ENCODE data around the gene SORT1. TPM values are rescaled to one million over a fixed set of nuclear protein-coding genes. Genes with fewer than 3 reads are reported as not detected.

SORT1 gene
- polyA plus RNA-seq, 3 donors, result 21.3 to 41.1 (median 35.3) TPM

GRCh38 chr1:109269981-109270622, 127.6 kb downstream of the SORT1 start:
- H3K4me1 Mint-ChIP-seq, result peaks cover 14% of the 10 kb centered on the region
- Histone ChIP-seq H4K20me1 (ENCODE audit: insufficient read depth, low read length) (no peaks in the 10 kb centered on the region), H3K27ac (ENCODE audit: low read depth in 1 of 2, low read length in 2 of 2) (no peak overlapping the region), H3K4me3 (replicated peaks in 1 of 3; ENCODE audit: low read depth in 2 of 3, low read length in 3 of 3) (no peak overlapping the region), H3K27me3 (ENCODE audit: control insufficient read depth in 2 of 2, insufficient read depth in 2 of 2, low read length in 2 of 2) (no peaks in the 10 kb centered on the region), H3K4me1 (ENCODE audit: control insufficient read depth in 1 of 2, insufficient read depth in 2 of 2, low read length in 2 of 2) (peaks cover 7 to 16% of the 10 kb centered on the region in 2 donors), H3K79me2 (ENCODE audit: insufficient read depth, low read length) (no peaks in the 10 kb centered on the region), H3K9ac (ENCODE audit: insufficient read depth, low read length, poor library complexity, severe bottlenecking) (no peak overlapping the region), H3K4me2 (replicated peaks; ENCODE audit: extremely low read depth, low read length, poor library complexity, severe bottlenecking) (no peak overlapping the region), H3K36me3 (replicated peaks in 1 of 2; ENCODE audit: control insufficient read depth in 1 of 2, insufficient read depth in 2 of 2, low read length in 2 of 2) (no peaks in the 10 kb centered on the region), H3K9me3 (replicated peaks in 1 of 2; ENCODE audit: control insufficient read depth in 1 of 2, insufficient read depth in 1 of 2, low read length in 2 of 2) (no peaks in the 10 kb centered on the region), H2AFZ (ENCODE audit: insufficient read depth, low read depth, low read length, poor library complexity, severe bottlenecking) (no peak overlapping the region)
- TF ChIP-seq, protein P1, sequence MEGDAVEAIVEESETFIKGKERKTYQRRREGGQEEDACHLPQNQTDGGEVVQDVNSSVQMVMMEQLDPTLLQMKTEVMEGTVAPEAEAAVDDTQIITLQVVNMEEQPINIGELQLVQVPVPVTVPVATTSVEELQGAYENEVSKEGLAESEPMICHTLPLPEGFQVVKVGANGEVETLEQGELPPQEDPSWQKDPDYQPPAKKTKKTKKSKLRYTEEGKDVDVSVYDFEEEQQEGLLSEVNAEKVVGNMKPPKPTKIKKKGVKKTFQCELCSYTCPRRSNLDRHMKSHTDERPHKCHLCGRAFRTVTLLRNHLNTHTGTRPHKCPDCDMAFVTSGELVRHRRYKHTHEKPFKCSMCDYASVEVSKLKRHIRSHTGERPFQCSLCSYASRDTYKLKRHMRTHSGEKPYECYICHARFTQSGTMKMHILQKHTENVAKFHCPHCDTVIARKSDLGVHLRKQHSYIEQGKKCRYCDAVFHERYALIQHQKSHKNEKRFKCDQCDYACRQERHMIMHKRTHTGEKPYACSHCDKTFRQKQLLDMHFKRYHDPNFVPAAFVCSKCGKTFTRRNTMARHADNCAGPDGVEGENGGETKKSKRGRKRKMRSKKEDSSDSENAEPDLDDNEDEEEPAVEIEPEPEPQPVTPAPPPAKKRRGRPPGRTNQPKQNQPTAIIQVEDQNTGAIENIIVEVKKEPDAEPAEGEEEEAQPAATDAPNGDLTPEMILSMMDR (IDR thresholded peaks at IDR 0.05), result no peak
- H3K27ac Mint-ChIP-seq, result peak overlapping the region in 1 of 7 donors; percentile 79
- 90% methylated on average over 17 of the region's 17 CpGs for WGBS (ENCODE audit: insufficient coverage)
- peaks cover 6 to 10% (median 10%) of the 10 kb centered on the region in 3 donors for H3K27me3 Mint-ChIP-seq (ENCODE audit: low read depth in 3 of 3)
- intact Hi-C loops (cut with micrococcal nuclease), result loop anchor here in 1 of 2 donors (5.0 to 10.0 kb wide), 2 partner anchors 32 to 265 kb away; partner anchors contain the start of gene GPR61
- no peak overlapping the region for H3K4me3 Mint-ChIP-seq
- no peak for DNase-seq
- H3K9me3 Mint-ChIP-seq, result peaks cover 0 to 3% (median 0%) of the 10 kb centered on the region in 7 donors
- H3K36me3 Mint-ChIP-seq, result no peaks in the 10 kb centered on the region

- TF ChIP-seq, protein P1 (IDR thresholded peaks at IDR 0.05), result no peak
- Histone ChIP-seq H3K79me2 (ENCODE audit: insufficient read depth, low read length) (no peaks in the 10 kb centered on the region), H3K4me3 (replicated peaks in 1 of 3; ENCODE audit: low read depth in 2 of 3, low read length in 3 of 3) (no peak overlapping the region), H3K36me3 (replicated peaks in 1 of 2; ENCODE audit: control insufficient read depth in 1 of 2, insufficient read depth in 2 of 2, low read length in 2 of 2) (no peaks in the 10 kb centered on the region), H3K9ac (ENCODE audit: insufficient read depth, low read length, poor library complexity, severe bottlenecking) (no peak overlapping the region), H3K4me2 (replicated peaks; ENCODE audit: extremely low read depth, low read length, poor library complexity, severe bottlenecking) (no peak overlapping the region), H3K27me3 (ENCODE audit: control insufficient read depth in 2 of 2, insufficient read depth in 2 of 2, low read length in 2 of 2) (no peaks in the 10 kb centered on the region), H3K27ac (ENCODE audit: low read depth in 1 of 2, low read length in 2 of 2) (no peak overlapping the region), H3K4me1 (ENCODE audit: control insufficient read depth in 1 of 2, insufficient read depth in 2 of 2, low read length in 2 of 2) (peaks cover under 1 to 9% of the 10 kb centered on the region in 2 donors), H3K9me3 (replicated peaks in 1 of 2; ENCODE audit: control insufficient read depth in 1 of 2, insufficient read depth in 1 of 2, low read length in 2 of 2) (no peaks in the 10 kb centered on the region), H4K20me1 (ENCODE audit: insufficient read depth, low read length) (no peaks in the 10 kb centered on the region), H2AFZ (ENCODE audit: insufficient read depth, low read depth, low read length, poor library complexity, severe bottlenecking) (no peak overlapping the region)
- Mint-ChIP-seq H3K36me3 (no peaks in the 10 kb centered on the region), H3K4me1 (peaks cover 7% of the 10 kb centered on the region), H3K27me3 (ENCODE audit: low read depth in 3 of 3) (peaks cover 3 to 6% (median 4%) of the 10 kb centered on the region in 3 donors), H3K9me3 (peaks cover 0 to 3% (median 0%) of the 10 kb centered on the region in 7 donors), H3K27ac (no peak overlapping the region), H3K4me3 (no peak overlapping the region)
- 94% methylated on average over 33 of the region's 33 CpGs for WGBS (ENCODE audit: insufficient coverage)
- intact Hi-C loops (cut with micrococcal nuclease), result loop anchor here in 1 of 2 donors (5.0 kb wide), 1 partner anchor 33 kb away; no protein-coding TSS in a partner anchor
- DNase-seq, result no peak
Observed at GRCh38 chr1:109269212-109269980, 128.3 kb downstream of the SORT1 start.
